ENCODE measurements around the gene NUAK1.

The NUAK1 gene

DNA sequence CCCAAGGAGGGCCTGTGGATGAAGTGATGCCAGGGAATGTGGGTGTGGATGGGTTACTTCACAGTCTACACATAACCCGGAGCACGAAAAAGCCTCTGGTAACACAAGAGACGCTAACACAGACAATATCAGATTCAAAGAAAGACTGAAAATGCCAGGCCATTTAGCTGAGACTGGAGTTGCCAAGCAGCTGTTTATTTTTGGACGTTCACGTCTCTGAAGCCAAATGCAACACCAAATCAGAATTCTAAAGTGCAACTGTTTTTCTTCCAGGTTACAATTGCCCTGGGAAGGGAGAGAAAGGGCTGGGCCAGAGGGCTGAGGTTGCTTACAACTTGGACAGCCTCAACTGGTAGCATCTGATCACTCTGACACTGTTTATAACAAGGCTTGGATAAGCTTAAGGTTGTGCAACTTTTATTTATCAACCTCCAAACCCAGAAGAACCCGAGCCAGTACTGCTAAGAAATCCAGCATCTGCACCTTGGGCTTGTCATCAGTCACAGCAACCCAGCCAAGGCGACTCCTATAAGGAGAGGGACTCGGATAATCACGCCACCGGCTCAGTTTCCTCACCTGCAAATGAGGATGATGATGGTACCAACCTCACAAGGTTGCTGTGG, 24.8 kb downstream of the NUAK1 start:
- in situ Hi-C loops (cut with MboI; ENCODE audit: low sequenced_read_pairs, unreplicated experiment): no loop called here
- DNase-seq (ENCODE audit: low spot score): no peak

GRCh38 chr12:106113446-106113823, 25.3 kb downstream of the NUAK1 start:
- in situ Hi-C loops (cut with MboI; ENCODE audit: low sequenced_read_pairs, unreplicated experiment): no loop called here
- DNase-seq (ENCODE audit: low spot score): no peak
- TF ChIP-seq, protein P1, sequence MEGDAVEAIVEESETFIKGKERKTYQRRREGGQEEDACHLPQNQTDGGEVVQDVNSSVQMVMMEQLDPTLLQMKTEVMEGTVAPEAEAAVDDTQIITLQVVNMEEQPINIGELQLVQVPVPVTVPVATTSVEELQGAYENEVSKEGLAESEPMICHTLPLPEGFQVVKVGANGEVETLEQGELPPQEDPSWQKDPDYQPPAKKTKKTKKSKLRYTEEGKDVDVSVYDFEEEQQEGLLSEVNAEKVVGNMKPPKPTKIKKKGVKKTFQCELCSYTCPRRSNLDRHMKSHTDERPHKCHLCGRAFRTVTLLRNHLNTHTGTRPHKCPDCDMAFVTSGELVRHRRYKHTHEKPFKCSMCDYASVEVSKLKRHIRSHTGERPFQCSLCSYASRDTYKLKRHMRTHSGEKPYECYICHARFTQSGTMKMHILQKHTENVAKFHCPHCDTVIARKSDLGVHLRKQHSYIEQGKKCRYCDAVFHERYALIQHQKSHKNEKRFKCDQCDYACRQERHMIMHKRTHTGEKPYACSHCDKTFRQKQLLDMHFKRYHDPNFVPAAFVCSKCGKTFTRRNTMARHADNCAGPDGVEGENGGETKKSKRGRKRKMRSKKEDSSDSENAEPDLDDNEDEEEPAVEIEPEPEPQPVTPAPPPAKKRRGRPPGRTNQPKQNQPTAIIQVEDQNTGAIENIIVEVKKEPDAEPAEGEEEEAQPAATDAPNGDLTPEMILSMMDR (IDR thresholded peaks at IDR 0.05; ENCODE audit: borderline replicate concordance, control extremely low read depth, extremely low read depth, insufficient read depth, missing control alignments): no peak

More for the DNA sequence above, 24.8 kb downstream of the NUAK1 start:
- TF ChIP-seq, protein P1 (IDR thresholded peaks at IDR 0.05; ENCODE audit: borderline replicate concordance, control extremely low read depth, extremely low read depth, insufficient read depth, missing control alignments): no peak

DNA sequence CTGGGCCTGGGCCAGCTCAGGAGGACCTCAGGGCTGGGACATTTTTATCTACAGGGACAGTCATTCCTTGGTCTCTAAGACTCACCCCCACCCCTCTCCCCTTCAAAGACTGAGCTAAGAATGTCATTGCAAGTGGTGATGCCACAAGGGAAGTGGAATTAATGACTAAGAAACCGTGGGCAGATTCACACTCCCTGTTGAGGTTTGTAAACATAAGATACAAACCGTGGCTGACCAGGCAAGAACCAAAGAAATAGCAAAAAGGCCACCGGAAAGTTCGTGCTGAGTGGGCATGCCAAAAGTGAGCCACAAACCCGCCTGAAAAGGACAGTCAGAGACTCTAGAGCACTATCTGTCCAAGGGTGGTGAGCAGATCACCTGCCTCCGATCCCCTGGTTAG, 25.7 kb downstream of the NUAK1 start:
- DNase-seq (ENCODE audit: low spot score): peak; percentile 25
- in situ Hi-C loops (cut with MboI; ENCODE audit: low sequenced_read_pairs, unreplicated experiment): no loop called here
- TF ChIP-seq, protein P1 (IDR thresholded peaks at IDR 0.05; ENCODE audit: borderline replicate concordance, control extremely low read depth, extremely low read depth, insufficient read depth, missing control alignments): no peak

- in situ Hi-C loops (cut with MboI; ENCODE audit: low sequenced_read_pairs, unreplicated experiment): no loop called here
- TF ChIP-seq, protein P1 (IDR thresholded peaks at IDR 0.05; ENCODE audit: borderline replicate concordance, control extremely low read depth, extremely low read depth, insufficient read depth, missing control alignments): no peak
- DNase-seq (ENCODE audit: low spot score): no peak
Observed at GRCh38 chr12:106112145-106112821, 26.5 kb downstream of the NUAK1 start.

GRCh38 chr12:106110626-106111300, 28.0 kb downstream of the NUAK1 start:
- DNase-seq (ENCODE audit: low spot score): no peak
- in situ Hi-C loops (cut with MboI; ENCODE audit: low sequenced_read_pairs, unreplicated experiment): no loop called here

DNA sequence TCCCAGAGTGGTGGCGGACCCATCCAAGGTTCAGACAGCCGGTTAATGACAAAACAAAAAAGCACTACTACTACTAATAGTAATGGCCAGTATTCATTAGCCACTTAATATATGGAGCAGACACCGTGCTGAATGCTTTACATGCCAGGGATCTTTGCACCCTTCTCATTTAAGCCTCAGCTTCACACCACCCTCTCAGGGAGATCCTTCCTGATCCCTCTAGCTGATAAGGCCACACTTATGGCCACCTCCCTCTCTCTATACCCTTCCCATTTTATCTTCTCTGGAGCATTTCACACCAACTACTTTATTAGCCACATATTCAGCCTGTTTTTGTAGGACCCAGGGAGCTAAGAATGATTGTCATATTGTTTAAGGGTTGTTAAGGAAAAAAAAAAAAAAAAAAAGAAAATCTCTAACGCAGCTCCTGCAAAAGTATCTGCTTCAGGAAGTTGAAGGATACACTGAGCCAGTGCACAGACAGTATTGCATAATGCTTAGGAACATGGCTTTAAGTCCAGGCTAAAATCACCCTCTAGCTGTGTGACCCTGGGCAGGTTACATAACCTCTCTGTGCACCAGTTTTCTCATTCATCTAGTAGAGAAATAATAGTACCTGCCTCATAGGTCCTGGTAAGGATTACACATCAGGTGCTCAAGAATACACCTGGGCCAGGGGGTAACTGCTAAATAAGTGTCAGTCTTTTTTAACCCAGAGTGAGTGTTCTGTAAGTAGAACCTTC, 29.4 kb downstream of the NUAK1 start:
- DNase-seq (ENCODE audit: low spot score): no peak
- TF ChIP-seq, protein P1 (IDR thresholded peaks at IDR 0.05; ENCODE audit: borderline replicate concordance, control extremely low read depth, extremely low read depth, insufficient read depth, missing control alignments): no peak
- in situ Hi-C loops (cut with MboI; ENCODE audit: low sequenced_read_pairs, unreplicated experiment): no loop called here

More at GRCh38 chr12:106110626-106111300, 28.0 kb downstream of the NUAK1 start:
- TF ChIP-seq, protein P1 (IDR thresholded peaks at IDR 0.05; ENCODE audit: borderline replicate concordance, control extremely low read depth, extremely low read depth, insufficient read depth, missing control alignments): no peak
